ENCODE data around the gene CAMSAP1.

DNA sequence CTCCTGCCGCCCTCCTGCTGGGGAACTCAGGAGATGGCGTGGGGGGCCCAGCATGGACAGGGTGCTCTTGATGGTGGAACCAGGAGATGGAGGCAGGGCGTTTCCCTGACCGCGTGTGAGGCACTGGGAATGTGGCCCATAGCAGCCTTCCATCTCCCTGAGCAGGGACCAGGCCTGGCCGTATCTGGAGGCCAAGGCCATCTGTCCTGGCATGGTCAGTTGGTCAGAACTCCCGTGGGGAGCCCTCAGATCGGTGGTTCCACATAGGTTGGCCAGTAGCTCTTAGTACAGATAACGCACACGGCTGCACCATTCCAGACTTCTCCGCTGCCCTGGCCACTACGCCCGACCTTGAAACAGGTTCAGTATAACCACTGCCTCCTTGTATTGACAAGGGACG lies 127.8 kb downstream of the CAMSAP1 start:
- TF ChIP-seq POLR2A (IDR thresholded peaks at IDR 0.05; ENCODE audit: low read depth, low read length) = no peak
- no peak for TF ChIP-seq FOXM1 (IDR thresholded peaks at IDR 0.05; ENCODE audit: low read depth, low read length)
- TF ChIP-seq, protein P1, sequence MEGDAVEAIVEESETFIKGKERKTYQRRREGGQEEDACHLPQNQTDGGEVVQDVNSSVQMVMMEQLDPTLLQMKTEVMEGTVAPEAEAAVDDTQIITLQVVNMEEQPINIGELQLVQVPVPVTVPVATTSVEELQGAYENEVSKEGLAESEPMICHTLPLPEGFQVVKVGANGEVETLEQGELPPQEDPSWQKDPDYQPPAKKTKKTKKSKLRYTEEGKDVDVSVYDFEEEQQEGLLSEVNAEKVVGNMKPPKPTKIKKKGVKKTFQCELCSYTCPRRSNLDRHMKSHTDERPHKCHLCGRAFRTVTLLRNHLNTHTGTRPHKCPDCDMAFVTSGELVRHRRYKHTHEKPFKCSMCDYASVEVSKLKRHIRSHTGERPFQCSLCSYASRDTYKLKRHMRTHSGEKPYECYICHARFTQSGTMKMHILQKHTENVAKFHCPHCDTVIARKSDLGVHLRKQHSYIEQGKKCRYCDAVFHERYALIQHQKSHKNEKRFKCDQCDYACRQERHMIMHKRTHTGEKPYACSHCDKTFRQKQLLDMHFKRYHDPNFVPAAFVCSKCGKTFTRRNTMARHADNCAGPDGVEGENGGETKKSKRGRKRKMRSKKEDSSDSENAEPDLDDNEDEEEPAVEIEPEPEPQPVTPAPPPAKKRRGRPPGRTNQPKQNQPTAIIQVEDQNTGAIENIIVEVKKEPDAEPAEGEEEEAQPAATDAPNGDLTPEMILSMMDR (IDR thresholded peaks at IDR 0.05 in 2 of 3, conservative IDR thresholded peaks at IDR 0.05 in 1 of 3; ENCODE audit: control insufficient read depth in 2 of 3, extremely low read depth in 1 of 3, insufficient read depth in 1 of 3, low read depth in 3 of 3, low read length in 3 of 3) = no peak
- TF ChIP-seq RAD21 (IDR thresholded peaks at IDR 0.05; ENCODE audit: insufficient read depth, low read depth, low read length) = no peak
- TF ChIP-seq SIN3A (IDR thresholded peaks at IDR 0.05; ENCODE audit: low read depth, low read length) = no peak
- TF ChIP-seq YBX1 (IDR thresholded peaks at IDR 0.05) = no peak
- no peak for TF ChIP-seq BHLHE40 (IDR thresholded peaks at IDR 0.05; ENCODE audit: borderline replicate concordance in 1 of 2, low read depth in 2 of 2, low read length in 1 of 2)
- no peak for TF ChIP-seq SP1 (IDR thresholded peaks at IDR 0.05; ENCODE audit: low read depth, low read length)
